H9 (cell line): ENCODE results near the gene CPE. TPM values are rescaled to one million over a fixed set of nuclear protein-coding genes. Genes with fewer than 3 reads are reported as not detected.

Source experiments
- DNase-seq: peaks from one replicate; pipeline ENCODE4 v3.0.0-alpha.2; 2017
- H2AFZ ChIP-seq: one replicate; pipeline ENCODE4 v1.6.1; 2013; ENCODE audit warnings: mild to moderate bottlenecking, low read length, control low read depth, moderate library complexity
- H2AK5ac ChIP-seq: 2 replicates; pipeline ENCODE4 v1.6.1; 2013; ENCODE audit warnings: low read length, control low read depth, mixed read lengths; ENCODE audit not compliant: insufficient read length
- H2BK120ac ChIP-seq: one replicate; pipeline ENCODE4 v1.6.1; 2013; ENCODE audit warnings: low read depth, mild to moderate bottlenecking, low read length, control low read depth, inconsistent platforms; ENCODE audit not compliant: poor library complexity, severe bottlenecking
- H2BK12ac ChIP-seq: 2 replicates; pipeline ENCODE4 v1.6.1; 2013; ENCODE audit warnings: low read length, control low read depth, mixed read lengths, low read depth; ENCODE audit not compliant: insufficient read length
- H2BK15ac ChIP-seq: 2 replicates; pipeline ENCODE4 v1.6.1; 2013; ENCODE audit warnings: low read depth, low read length, control low read depth
- H2BK20ac ChIP-seq: one replicate; pipeline ENCODE4 v1.6.1; 2013; ENCODE audit warnings: low read depth, mild to moderate bottlenecking, low read length, control low read depth, inconsistent platforms; ENCODE audit not compliant: poor library complexity, severe bottlenecking
- H2BK5ac ChIP-seq: 2 replicates; pipeline ENCODE4 v1.6.1; 2013; ENCODE audit warnings: low read length, control low read depth, mixed read lengths; ENCODE audit not compliant: insufficient read length
- H3K14ac ChIP-seq: 2 replicates; pipeline ENCODE4 v1.6.1; 2013; ENCODE audit warnings: low read length, control low read depth; ENCODE audit not compliant: insufficient read depth
- H3K18ac ChIP-seq: 2 replicates; pipeline ENCODE4 v1.6.1; 2013; ENCODE audit warnings: low read depth, mild to moderate bottlenecking, mixed read lengths, low read length, control low read depth; ENCODE audit not compliant: insufficient read length
- H3K23ac ChIP-seq: 2 replicates; pipeline ENCODE4 v1.6.1; 2013; ENCODE audit warnings: low read length, control low read depth, mixed read lengths, low read depth; ENCODE audit not compliant: insufficient read length
- H3K23me2 ChIP-seq: 2 replicates; pipeline ENCODE4 v1.6.1; 2013; ENCODE audit warnings: low read depth, mild to moderate bottlenecking, mixed read lengths, low read length, control low read depth; ENCODE audit not compliant: insufficient read length, poor library complexity, severe bottlenecking
- H3K27ac ChIP-seq: 2 replicates; pipeline ENCODE4 v1.5.1; 2013; ENCODE audit warnings: low read length, control low read depth, mixed read lengths, low read depth; ENCODE audit not compliant: insufficient read length
- H3K27me3 ChIP-seq: 2 replicates; pipeline ENCODE4 v1.6.1; 2013; ENCODE audit warnings: low read length, control low read depth, inconsistent platforms; ENCODE audit not compliant: insufficient read depth
- H3K4ac ChIP-seq: 2 replicates; pipeline ENCODE4 v1.6.1; 2013; ENCODE audit warnings: low read depth, mild to moderate bottlenecking, control low read depth, inconsistent platforms, low read length, moderate library complexity
- H3K4me1 ChIP-seq: 2 replicates; pipeline ENCODE4 v1.6.1; 2013; ENCODE audit warnings: low read length, control low read depth, inconsistent platforms; ENCODE audit not compliant: insufficient read depth
- H3K4me2 ChIP-seq: 2 replicates; pipeline ENCODE4 v1.6.1; 2013; ENCODE audit warnings: low read length, control low read depth, mixed read lengths; ENCODE audit not compliant: insufficient read length, insufficient read depth
- H3K56ac ChIP-seq: 2 replicates; pipeline ENCODE4 v1.6.1; 2013; ENCODE audit warnings: low read depth, mild to moderate bottlenecking, mixed read lengths, low read length, control low read depth; ENCODE audit not compliant: insufficient read length
- H3K79me1 ChIP-seq: 2 replicates; pipeline ENCODE4 v1.6.1; 2013; ENCODE audit warnings: low read depth, mild to moderate bottlenecking, moderate library complexity, low read length, control low read depth, inconsistent platforms; ENCODE audit not compliant: insufficient read depth, poor library complexity, severe bottlenecking
- H3K79me2 ChIP-seq: 2 replicates; pipeline ENCODE4 v1.6.1; 2013; ENCODE audit warnings: low read length, control low read depth, inconsistent platforms; ENCODE audit not compliant: insufficient read depth
- H3K9ac ChIP-seq: 2 replicates; pipeline ENCODE4 v1.6.1; 2013; ENCODE audit warnings: low read length, control low read depth, mixed read lengths; ENCODE audit not compliant: insufficient read length; ENCODE audit errors: extremely low read depth
- H3K9me3 ChIP-seq: one replicate; pipeline ENCODE4 v1.6.1; 2013; ENCODE audit warnings: low read depth, low read length, inconsistent platforms; ENCODE audit not compliant: control insufficient read depth
- H3T11ph ChIP-seq: one replicate; pipeline ENCODE4 v1.6.1; 2013; ENCODE audit warnings: mild to moderate bottlenecking, low read length, control low read depth, inconsistent platforms
- H4K20me1 ChIP-seq: one replicate; pipeline ENCODE4 v1.6.1; 2013; ENCODE audit not compliant: control insufficient read depth, insufficient read length, insufficient read depth
- H4K5ac ChIP-seq: 2 replicates; pipeline ENCODE4 v1.6.1; 2013; ENCODE audit warnings: low read depth, mild to moderate bottlenecking, mixed read lengths, low read length, control low read depth; ENCODE audit not compliant: insufficient read length
- H4K8ac ChIP-seq: replicated peaks from 2 replicates; pipeline ENCODE4 v1.6.1; 2013; ENCODE audit warnings: low read length, control low read depth, mixed read lengths, low read depth; ENCODE audit not compliant: insufficient read length
- H4K91ac ChIP-seq: 2 replicates; pipeline ENCODE4 v1.6.1; 2013; ENCODE audit warnings: low read depth, mild to moderate bottlenecking, moderate library complexity, mixed read lengths, low read length, control low read depth; ENCODE audit not compliant: insufficient read length
- H3K27ac Mint-ChIP-seq, 3 experiments: 2 replicates in 2 of 3; 3 replicates in 1 of 3; pipeline ENCODE4 v1.8.0; 2020 to 2021; ENCODE audit warnings: mixed read lengths in 3 of 3, mild to moderate bottlenecking in 1 of 3, moderate library complexity in 1 of 3
- H3K27me3 Mint-ChIP-seq: 2 replicates; pipeline ENCODE4 v1.8.0; 2021; ENCODE audit warnings: low read depth, mild to moderate bottlenecking, moderate library complexity, mixed read lengths
- H3K36me3 Mint-ChIP-seq, 3 experiments: 2 replicates in 2 of 3; 3 replicates in 1 of 3; pipeline ENCODE4 v1.8.0; 2020 to 2021; ENCODE audit warnings: low read depth in 3 of 3, mixed read lengths in 3 of 3; ENCODE audit not compliant: insufficient read depth in 1 of 3
- H3K4me1 Mint-ChIP-seq, 2 experiments: 2 replicates each; pipeline ENCODE4 v1.8.0; 2020; ENCODE audit warnings: mixed read lengths in 2 of 2
- H3K4me3 Mint-ChIP-seq, 2 experiments: 2 replicates in 1 of 2; 3 replicates in 1 of 2; pipeline ENCODE4 v1.8.0; 2020 to 2021; ENCODE audit warnings: mild to moderate bottlenecking in 2 of 2, mixed read lengths in 2 of 2, moderate library complexity in 1 of 2
- H3K9me3 Mint-ChIP-seq, 2 experiments: 2 replicates in 1 of 2; 3 replicates in 1 of 2; pipeline ENCODE4 v1.8.0; 2020; ENCODE audit warnings: mild to moderate bottlenecking in 2 of 2, mixed read lengths in 2 of 2, moderate library complexity in 1 of 2
- CTCF ChIP-seq: fragments of 200-600 bp; sonication (generic); conservative IDR thresholded peaks from 3 replicates; pipeline ENCODE4 v1.8.0; 2021; ENCODE audit warnings: antibody characterized with exemption, mild to moderate bottlenecking
- WGBS: extraction: QIAGEN DNeasy Blood & Tissue Kit; methylation state at CpG from one replicate; pipeline ENCODE4 v1.1.7; 2013; ENCODE audit warnings: missing lambda C conversion rate, low lambda C conversion rate, mixed read lengths; ENCODE audit not compliant: insufficient read length; ENCODE audit errors: extremely low coverage; 5-methylcytosine and 5-hydroxymethylcytosine counted together
- total RNA-seq: library from RNA; stranded (reverse); gene quantifications from 2 replicates; pipeline ENCODE4 v1.2.1, GENCODE V29; 2021

Gene CPE
- total RNA-seq, 1 experiment from 2014 or later, result 10.0 TPM

GRCh38 chr4:165449333-165449732, 70.5 kb downstream of the CPE start:
- Mint-ChIP-seq H3K9me3 (no peaks in the 10 kb centered on the region; a peak in 1 of 5 replicates), H3K4me3 (no peak overlapping the region), H3K36me3 (no peaks in the 10 kb centered on the region), H3K4me1 (peaks cover 0 to 6% of the 10 kb centered on the region in 2 experiments; a peak in 1 of 4 replicates), H3K27ac (no peak overlapping the region), H3K27me3 (no peaks in the 10 kb centered on the region)
- TF ChIP-seq CTCF, result no peak
- Histone ChIP-seq H3K9me3 (no peaks in the 10 kb centered on the region), H2AK5ac (no peak overlapping the region), H4K8ac (no peak overlapping the region), H3K23ac (no peak overlapping the region), H2BK12ac (no peak overlapping the region), H3K4me1 (no peaks in the 10 kb centered on the region), H4K20me1 (no peaks in the 10 kb centered on the region), H3K27ac (no peak overlapping the region), H3K79me2 (no peaks in the 10 kb centered on the region), H3T11ph (no peak overlapping the region), H3K4me2 (no peak overlapping the region), H3K4ac (no peak overlapping the region), H2AFZ (no peak overlapping the region), H3K18ac (no peak overlapping the region), H3K23me2 (no peaks in the 10 kb centered on the region), H2BK15ac (no peak overlapping the region), H4K5ac (no peak overlapping the region), H3K27me3 (no peaks in the 10 kb centered on the region), H3K14ac (no peak overlapping the region), H2BK20ac (no peak overlapping the region), H3K56ac (no peak overlapping the region), H2BK120ac (no peak overlapping the region), H3K9ac (no peak overlapping the region), H4K91ac (no peak overlapping the region), H2BK5ac (no peak overlapping the region), H3K79me1 (no peaks in the 10 kb centered on the region)
- 100% methylated on average over 1 of the region's 6 CpGs for WGBS
- no peak for DNase-seq
